ENCODE measurements around the gene NCOA1.

DNA sequence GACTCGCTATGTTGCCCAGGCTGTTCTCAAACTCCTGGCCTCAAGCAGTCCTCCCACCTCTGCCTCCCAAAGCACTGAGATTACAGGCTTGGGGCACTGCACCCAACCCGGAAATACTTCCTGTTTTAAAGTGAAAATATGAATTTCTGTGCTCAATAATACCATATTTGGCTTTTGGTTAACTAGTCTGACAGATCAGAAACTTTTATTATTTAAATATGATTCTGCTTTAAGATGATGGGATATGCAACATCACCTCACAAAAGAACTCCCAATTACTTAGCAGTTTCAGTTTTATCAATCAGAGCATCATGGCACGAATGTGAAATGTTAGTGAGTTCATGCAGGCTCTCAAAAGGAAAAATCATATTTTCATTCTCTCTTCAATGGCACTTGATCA is 181.5 kb downstream of the NCOA1 start:
- no peak for TF ChIP-seq EP300 (conservative IDR thresholded peaks at IDR 0.05; ENCODE audit: poor library complexity, severe bottlenecking)
- TF ChIP-seq, protein P1, sequence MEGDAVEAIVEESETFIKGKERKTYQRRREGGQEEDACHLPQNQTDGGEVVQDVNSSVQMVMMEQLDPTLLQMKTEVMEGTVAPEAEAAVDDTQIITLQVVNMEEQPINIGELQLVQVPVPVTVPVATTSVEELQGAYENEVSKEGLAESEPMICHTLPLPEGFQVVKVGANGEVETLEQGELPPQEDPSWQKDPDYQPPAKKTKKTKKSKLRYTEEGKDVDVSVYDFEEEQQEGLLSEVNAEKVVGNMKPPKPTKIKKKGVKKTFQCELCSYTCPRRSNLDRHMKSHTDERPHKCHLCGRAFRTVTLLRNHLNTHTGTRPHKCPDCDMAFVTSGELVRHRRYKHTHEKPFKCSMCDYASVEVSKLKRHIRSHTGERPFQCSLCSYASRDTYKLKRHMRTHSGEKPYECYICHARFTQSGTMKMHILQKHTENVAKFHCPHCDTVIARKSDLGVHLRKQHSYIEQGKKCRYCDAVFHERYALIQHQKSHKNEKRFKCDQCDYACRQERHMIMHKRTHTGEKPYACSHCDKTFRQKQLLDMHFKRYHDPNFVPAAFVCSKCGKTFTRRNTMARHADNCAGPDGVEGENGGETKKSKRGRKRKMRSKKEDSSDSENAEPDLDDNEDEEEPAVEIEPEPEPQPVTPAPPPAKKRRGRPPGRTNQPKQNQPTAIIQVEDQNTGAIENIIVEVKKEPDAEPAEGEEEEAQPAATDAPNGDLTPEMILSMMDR (IDR thresholded peaks at IDR 0.05; ENCODE audit: poor library complexity, severe bottlenecking): no peak
- no peak for TF ChIP-seq EZH2 (IDR thresholded peaks at IDR 0.05; ENCODE audit: borderline replicate concordance, insufficient read depth, low read length, poor library complexity, severe bottlenecking)
